Stimulated activated naive CD8-positive, alpha-beta T cell treated with anti-CD3 and anti-CD28 coated beads, Interleukin-15, Interleukin-2, amounts not matched to agents 100 U/mL and 50 U/mL, for 24 hours (primary cell): Measurements from ENCODE around the gene COPZ2.
"Not testable (repeated sequence)": the region's sequence is repeated elsewhere in the genome, so short reads cannot be mapped to it uniquely, and the experiment has no call there.

ENCODE experiments used
- ATAC-seq: fragments of 150-1000 bp; cut with Tn5 transposase; one replicate; pipeline ENCODE4 v1.10.0; 2021
- DNase-seq: peaks from one replicate; pipeline ENCODE4 v3.0.0; 2021

COPZ2 gene

DNA sequence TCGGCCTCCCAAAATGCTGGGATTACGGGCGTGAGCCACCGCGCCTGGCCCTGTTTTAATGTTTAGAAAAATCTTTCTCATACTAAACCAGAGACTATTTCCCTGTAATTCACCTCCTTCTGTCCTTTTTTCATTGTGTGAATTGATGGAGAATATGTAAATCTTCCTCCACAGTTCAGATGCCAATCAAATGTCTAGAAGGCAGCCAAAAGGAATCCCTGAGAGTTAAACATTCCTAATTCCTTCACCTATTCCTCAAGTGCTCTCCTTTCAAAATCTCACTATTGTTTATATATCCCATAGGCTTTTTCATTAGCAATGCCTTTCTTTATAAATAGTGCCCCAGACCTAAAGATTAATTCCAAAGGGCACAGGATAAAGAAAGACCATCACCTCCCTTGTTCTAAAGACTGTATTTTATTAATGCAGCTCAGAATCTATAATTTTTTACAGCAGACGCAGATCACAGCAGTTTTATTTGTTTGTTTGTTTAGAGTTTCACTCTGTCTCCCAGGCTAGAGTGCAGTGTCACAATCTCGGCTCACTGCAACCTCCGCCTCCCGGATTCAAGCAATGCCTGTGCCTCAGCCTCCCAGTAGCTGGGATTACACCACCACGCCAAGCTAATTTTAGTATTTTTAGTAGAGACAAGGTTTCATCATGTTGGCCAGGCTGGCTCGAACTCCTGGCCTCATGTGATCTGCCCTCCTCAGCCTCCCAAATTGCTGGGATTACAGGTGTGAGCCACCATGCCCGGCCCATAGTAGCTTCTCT, 30.5 kb downstream of the COPZ2 start:
- no peak for ATAC-seq
- no peak for DNase-seq

DNA sequence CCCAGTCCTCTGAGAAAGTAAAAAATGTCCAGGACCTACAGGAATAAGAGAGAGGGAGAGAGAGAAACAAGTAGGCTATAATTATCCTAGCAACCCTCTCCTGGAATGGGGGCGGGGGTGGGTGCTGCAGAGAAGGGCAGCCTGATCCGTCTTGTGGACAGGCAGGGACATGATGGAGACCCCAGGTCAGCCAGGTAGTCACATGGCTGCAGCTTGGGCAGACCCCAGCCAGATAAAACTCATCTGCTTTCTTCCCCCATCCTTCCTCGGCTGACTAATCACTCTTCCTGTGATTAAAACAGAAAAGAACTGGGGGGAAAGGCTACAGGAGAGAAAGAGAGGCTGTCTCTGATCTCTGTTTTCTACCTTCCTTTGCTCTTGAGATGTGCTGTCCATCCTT, 32.6 kb downstream of the COPZ2 start:
- no peak for ATAC-seq
- DNase-seq, result no peak

DNA sequence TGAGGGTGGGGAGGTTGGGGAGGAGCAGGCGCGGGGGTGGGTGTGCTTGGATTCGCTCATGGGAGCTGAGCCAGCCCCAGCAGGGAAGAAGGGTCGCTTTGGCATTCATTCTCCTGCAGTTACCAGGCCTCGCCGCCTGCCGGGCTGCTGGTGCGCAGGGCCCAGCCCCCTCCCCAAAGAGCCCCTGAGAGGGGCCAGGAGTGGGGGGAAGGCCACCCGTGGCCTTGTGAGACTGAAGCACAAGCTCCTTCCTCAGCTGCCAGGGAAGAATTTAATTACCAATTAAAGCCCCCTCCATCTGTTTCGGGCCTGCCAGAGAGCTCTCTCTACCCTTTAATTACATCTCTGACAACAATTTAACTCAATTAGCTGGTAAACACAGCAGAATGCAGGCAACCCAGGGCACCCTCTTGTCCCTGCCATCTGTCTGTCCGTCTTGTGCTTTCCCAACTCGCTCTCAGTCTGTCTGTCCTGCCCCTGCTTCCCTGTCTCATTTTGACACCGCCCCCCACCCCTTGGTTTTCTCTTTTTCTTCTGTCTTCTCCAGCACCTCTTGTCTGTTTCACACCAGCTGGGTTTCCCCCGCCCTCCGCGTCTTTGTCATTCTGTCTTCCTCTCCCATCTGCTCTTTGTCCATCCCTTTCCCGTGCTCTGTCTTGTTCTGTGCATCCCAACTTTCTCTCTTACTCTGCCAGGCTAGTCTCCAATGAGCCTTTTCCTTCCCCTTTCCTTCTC, 34.0 kb downstream of the COPZ2 start:
- DNase-seq (no peak), ATAC-seq (no peak)

DNA sequence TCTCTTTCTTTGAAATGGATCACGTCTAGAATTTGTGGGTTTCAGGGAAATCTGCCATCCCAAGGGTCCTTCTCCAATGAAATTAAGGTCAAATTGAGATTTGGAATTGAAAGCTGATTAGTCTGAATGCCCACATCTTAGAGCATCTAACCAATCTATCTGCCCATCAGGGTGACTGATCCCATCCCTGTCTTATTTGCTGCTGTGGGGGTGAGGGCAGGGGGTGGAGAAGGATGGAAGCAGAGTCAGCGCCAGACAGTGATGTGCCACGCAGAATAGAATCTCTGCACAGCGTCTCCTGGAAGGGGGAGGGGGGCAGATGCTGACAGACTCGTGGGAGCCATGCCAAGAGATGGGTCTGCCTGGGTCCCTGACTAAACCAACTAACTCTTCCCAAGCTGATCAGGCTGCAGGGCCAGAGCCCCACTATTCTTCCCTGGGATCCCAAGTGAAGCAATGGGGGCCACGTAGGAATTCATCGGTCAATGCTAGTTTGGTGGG, 34.6 kb downstream of the COPZ2 start:
- DNase-seq (no peak), ATAC-seq (no peak)

DNA sequence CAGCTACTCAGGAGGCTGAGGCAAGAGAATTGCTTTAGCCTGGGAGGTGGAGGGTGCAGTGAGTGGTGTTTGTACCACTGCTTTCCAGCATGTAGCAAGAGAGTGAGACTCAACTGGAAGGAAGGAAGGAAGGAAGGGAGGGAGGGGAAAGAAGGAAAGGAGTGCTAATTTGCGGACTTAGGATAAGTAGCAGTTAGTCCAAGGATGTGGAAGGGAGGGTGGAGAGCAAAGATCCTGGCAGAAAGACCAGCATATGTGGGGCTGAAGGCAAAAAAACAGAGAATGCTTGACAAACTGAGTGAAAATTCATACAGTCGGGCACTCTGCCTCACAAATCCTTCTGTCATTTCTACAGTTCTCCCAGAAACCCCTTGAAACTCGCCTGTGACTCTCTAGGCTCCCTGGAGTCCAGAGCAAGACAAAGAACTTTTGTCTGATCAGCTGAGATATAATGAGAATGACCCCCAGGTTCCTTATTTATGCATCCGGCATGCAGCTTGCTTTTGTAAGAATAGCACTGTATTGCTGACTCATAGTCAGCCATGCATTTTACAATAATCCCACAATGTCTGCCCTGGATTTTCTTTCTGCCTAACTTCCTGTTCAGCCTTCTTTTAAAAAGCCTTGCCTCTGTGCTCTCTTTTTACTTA, 35.2 kb downstream of the COPZ2 start:
- ATAC-seq (no peak), DNase-seq (no peak)

DNA sequence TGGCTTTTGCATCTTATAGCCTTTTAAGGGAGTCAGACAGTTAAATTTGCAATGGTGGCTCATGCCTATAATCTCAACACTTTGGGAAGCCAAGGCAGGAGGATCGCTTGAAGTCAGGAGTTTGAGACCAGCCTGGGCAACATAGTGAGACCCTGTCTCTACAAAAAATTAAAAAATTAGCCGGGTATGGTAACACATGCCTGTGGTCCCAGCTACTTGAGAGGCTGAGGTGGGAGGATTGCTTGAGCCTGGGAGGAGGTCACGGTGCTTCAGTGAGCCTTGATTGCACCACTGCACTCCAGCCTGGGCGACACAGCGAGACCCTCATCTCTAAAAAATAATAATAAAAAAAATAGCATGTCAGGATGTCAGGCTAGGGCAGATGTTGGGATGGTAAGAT, 35.9 kb downstream of the COPZ2 start:
- not testable (repeated sequence) for DNase-seq, ATAC-seq

DNA sequence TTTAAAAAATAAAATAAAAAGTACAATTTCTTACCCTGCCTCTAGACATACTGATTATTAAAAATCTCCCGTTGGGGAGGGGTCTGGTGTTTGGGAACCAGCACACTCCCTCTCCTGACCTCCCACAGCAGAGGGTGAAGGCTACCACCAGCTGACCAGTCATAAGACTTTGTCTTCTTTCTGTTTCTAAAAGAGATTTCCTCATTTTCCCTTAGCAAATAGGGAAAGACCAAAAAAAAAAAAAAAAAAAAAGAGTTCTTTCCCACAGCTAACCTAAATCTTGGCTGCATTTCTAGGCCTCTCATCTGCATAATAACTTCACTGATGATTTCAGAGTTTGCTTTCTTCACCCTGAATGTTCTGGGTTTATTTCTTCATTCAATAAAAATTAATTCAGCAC, 36.4 kb downstream of the COPZ2 start:
- DNase-seq, result no peak
- no peak for ATAC-seq

DNA sequence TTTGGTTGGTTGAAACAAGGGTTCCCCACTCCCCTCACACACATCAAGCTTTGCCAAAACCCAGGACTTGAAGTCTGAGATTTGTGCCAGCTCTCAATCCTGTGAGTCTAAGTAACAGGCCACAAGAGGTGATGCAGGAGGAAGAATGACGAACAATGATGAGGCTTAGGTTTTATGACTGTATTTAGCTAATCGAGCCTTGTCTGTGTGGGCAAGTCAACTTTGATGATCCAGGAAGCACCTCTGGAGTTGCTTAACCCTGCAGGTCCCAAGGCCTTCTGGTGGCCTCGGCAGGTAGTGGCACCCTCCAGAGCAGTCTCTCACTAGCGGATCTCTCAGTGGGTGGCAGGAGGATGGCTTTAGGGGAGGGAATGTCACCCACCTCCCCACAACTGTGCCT, 38.0 kb downstream of the COPZ2 start:
- DNase-seq, result no peak
- no peak for ATAC-seq

DNA sequence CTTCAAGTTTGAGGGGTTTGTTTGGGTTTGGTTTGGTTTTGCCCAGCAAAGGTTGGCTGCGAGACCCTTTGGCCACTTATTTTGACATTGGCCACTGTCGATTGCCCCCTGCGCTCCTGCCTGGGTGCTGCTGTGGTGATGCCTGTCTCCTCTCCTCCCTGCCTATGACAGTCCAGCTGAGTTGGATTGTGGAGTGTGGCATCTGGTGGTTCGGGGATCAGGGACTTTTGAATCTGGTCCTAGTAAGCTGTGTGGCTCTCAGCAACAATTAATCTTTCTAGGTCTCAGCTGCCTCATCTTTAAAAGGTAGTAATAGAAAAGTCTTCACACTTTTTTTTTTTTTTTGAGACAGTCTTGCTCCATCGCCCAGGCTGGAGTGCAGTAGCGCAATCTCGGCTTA, 39.6 kb downstream of the COPZ2 start:
- ATAC-seq (no peak), DNase-seq (no peak)

DNA sequence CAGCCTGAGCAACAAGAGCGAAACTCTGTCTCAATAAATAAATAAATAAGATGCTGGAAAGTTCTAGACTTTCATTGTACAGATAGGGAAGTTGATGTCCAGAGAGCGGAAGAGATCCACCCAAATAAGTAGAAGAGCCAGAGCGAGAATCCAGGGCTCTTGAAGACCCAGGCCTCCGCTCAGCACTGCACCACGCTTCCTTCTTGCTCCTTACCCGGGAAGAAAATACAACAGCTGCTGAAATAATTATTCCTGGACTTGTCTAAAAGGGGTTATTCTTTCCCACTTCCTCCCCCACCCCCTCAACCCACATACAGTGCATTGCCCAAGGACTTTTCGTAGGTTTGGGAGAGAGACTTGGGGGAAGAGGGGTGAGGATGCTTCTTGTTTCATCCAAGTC, 40.0 kb downstream of the COPZ2 start:
- DNase-seq, result no peak
- ATAC-seq, result no peak

DNA sequence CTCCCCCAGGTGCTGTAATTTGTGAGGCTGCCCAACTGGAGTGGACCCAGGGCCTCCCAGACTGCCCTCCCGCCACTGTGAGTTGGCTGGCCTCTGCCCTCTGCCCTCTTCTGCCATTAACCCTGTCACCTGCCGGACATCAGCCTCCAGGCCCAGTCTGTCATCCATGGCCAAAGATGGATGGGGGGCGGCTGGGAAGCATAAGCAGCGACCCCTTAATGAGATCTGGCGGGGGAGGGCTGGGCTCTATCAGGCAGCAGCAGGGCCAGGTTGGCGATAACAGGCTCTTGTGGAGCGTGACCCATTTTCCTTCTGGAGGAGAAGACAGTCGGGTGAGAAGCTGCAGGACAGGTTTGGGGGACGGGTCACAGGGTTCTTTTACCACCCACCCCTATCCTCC, 41.4 kb downstream of the COPZ2 start:
- no peak for ATAC-seq
- DNase-seq, result no peak

DNA sequence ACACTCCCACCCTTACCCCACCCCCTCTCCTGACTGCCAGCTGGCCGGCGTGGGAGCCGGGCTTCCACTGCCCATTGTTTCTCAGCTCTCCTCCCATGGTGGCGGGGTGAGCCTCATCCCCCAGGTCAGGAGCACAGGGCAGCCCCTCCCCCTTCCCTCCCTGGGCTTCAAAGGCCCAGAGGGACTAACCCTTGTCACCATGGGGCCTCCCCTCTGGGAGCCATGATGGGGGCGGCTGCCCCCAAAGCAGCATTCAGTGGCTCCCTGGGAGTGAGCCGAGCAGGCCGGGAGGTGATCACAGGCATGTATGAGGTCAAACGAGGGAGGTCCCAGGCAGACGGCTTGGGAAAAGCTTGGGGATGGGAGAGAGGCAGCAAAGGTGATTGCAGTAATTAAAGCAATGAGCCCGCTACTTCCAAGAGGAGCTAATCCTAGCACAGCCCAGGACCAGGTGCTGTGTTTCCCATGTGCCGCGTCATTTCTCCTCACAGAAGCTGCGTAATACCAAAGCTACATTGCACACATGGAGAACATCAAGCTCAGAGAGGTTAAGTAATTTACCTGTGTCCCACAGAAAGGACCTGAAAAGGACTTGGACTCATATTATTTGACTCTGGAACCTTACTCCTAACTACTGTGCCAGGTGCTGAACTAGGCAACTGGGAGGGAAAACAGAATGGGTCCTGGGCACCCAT, 42.2 kb downstream of the COPZ2 start:
- ATAC-seq (no peak), DNase-seq (no peak)

DNA sequence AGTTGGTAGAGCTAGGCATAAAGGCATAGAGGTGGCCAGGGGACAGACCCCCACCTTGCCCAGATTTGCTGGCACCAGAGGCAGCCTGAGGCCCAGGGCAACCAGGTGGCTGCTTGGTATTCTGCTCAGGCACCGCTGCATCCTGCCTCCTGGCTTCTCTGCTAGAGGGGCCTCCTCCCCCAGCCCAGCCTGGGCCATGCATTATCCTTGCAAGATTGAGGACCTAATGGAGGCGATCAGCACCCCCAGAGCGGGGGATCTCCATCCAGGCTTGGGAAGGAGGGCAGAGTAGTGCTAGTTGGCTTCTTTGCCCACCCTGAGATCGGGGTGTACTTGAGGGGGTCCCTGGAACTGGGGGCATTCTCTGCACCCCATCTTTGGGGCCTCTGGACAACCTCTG, 42.9 kb downstream of the COPZ2 start:
- no peak for DNase-seq

DNA sequence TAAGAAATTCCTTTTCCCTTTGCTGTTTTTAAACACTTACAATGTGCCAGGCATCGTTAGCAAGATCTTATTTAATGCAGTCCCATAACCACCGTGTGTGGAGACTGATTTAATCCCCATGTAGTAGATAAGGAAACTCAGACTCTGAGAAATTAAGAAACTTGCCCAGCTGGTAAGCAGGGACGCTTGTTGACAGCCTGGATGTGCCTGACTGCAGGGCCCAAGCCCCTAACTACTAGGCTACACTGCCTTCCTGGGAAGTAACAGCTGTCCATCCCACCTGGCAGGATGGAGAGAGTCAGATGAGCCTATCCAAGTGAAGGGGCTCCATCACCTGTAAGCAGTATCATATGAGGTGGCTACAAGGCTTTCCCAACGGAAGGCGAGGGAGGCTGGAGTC, 43.6 kb downstream of the COPZ2 start:
- ATAC-seq (no peak), DNase-seq (no peak)

More for the DNA sequence above, 42.9 kb downstream of the COPZ2 start:
- no peak for ATAC-seq

DNA sequence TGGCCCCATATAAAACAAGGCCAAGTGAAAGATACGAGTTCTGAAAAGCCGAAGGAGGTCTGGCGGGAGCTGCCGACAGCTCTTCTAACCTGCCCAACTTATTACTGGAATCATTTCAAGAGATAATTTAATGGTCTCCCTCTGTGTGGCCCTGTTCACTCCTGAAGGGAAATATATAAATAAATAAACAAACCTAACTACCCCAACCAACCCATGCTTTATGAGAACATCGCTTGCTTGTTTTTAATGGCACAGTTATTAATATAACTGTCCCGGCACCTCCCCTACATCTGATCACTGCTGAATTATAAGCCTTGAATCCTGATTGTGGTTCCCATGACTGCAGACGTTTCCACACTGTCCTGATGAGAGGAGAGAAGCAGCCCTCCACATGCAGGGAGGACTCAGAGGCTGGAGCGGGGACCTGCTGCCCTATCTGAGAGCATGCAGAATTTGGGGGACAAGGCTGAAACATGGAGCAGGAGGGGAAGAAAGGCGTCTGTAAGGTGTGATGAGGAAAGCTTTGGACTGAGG, 44.5 kb downstream of the COPZ2 start:
- no peak for DNase-seq
- no peak for ATAC-seq

DNA sequence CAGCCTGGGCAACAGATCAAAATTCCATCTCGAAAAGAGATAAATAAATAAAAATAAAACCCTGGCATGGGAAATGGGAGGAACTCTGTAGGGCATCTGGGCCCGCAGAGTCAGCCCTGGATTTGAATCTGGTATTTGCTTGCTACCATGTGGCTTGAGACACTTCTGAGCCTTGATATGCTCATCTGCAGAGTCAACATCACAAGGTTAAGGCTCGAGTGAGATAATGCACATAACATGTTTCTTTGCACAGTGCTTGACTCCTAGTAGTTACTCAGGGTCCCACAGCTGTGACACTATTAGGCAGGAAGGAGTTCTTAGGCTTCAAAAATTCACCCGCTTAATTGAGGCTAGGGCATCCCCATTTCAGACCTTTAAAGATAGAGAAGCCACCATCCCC, 45.4 kb downstream of the COPZ2 start:
- no peak for DNase-seq
- ATAC-seq, result no peak

DNA sequence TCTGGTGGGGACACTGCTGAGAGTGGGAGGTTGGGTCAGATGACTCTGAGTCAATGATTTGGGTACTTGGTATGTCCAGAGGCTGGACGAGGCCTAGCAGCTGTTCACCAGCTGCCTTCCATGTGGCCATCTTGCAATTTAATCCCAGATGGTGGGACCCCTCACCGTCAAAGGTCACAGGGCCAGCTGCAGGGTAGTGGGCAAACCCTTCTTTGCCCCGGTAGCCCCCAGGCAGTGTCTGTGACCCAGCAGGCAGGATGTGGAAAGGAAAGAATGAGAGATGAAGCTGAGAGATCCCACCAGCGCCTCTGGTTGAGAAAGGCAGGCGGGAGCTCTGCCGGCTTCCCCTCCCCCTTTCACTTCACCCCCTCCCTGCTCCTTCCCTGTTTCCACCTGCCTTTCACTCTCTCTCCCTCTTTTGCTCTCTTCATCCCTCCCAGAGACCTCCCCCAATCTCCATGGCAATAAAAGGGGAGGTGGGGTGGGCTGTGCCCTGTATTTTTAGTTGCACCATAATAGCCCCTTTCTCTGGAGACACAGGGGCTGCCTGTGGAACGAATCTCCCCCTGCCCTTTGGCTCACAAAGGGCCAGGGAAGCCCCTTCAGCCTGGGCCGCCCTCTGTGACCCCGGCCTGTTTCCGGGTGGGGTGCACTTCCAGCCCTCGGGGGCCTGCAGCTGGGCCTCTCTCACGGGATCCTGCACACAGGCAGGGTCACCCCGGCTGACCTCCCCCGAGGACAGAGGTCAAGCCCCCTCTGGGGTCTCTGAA, 46.5 kb downstream of the COPZ2 start:
- ATAC-seq (no peak), DNase-seq (no peak)

DNA sequence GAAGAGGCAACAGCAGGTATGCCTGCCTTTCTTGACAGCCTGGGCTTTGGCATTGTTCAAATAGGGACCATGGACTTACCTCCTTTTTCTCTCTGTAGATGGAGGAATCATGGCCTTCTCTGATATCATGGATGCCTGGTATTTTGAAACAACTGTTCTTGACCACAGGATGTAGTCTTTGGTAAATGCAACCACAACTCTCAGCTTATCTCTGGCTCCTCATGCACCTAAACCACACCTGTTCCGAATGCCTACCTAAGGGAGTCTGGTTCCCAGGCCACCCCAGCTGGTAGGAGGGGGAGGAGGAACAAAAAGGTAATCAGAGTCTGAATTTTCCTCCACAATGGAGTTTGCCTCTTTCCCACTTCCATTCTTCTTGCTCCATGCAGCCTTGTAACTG, 47.9 kb downstream of the COPZ2 start:
- no peak for ATAC-seq
- DNase-seq, result no peak

DNA sequence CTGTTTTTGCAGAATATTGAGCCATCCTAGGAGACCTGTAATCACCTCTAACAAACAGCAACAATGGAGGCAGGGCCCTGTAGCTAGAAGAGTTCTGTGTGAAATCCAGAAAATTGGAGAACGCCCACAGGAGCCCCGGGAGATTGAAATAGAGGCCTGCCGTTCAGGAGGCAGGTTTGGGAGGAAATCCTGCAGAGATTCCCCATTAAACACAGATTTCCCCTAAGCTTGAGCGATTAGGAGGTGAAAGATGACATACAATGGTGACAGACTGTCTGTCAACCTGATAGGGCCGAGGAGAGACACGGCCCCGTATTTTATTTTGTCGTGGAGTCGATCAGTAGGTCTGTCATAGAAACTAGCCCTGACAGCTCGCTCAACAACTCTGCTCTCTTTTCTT, 48.4 kb downstream of the COPZ2 start:
- ATAC-seq (no peak), DNase-seq (no peak)

DNA sequence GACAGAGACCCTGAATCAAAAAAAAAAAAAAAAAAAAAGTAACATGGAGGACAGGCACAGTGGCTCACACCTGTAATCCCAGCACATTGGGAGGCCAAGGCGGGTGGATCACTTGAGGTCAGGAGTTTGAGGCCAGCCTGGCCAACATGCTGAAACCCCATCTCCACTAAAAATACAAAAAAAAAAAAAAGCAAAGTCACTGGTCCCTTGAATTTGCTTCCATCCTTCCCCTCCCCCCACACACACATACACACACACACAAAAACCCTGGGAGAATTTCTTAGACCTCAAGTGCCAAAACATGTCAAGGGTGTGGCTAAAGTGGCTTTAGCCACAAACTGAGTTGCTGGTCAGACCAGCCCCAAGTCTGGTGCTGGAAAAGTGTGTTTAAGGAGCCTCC, 49.2 kb downstream of the COPZ2 start:
- not testable (repeated sequence) for DNase-seq, ATAC-seq

DNA sequence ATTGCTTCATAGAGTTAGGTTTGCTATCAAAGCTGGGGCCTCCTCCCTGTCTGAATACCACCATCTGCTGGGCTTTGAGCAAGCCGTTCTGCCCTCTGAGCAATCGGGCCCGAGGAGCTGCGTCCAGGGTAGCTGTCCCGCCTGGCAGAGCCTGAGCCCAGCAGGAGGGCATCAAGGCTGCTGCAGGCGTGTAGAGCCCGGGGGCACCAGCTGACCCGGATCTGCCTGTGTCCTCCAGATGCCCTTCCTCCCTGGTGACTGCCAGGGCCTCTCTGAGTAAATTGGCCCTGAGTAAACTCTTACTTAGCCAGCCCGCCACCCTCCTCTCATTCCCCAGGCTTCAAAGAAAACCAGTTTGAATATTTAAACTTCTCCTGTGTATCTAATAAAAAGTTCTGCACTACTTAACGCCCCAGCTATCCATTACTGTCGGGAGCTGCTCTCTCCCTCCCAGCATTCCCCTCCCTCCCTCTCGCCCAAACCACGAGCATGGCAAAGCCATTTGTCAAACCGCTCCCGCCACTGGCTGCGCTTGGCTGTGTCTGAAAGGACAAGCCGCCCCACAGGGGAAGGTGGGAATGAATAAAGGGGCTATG, 50.3 kb downstream of the COPZ2 start:
- ATAC-seq (no peak), DNase-seq (no peak)
